ENCODE results near the gene C12orf42.

C12orf42 gene

GRCh38 chr12:103423516-103423910 is 72.3 kb downstream of the C12orf42 start:
- no peak for DNase-seq

GRCh38 chr12:103422746-103423515 is 72.8 kb downstream of the C12orf42 start:
- DNase-seq = peak; percentile 91

GRCh38 chr12:103422328-103422727 is 73.4 kb downstream of the C12orf42 start:
- peak; percentile 64 for DNase-seq

- DNase-seq = no peak
These were observed 74.4 kb downstream of the C12orf42 start for GRCh38 chr12:103421402-103421801.

- no peak for DNase-seq
These were observed 80.1 kb downstream of the C12orf42 start for GRCh38 chr12:103415681-103416080.

- peak; percentile 9 for DNase-seq
These were observed 94.3 kb downstream of the C12orf42 start for GRCh38 chr12:103401421-103401820.

- DNase-seq = no peak
These were observed 95.8 kb downstream of the C12orf42 start for GRCh38 chr12:103399986-103400385.

- DNase-seq = no peak
These were observed 98.2 kb downstream of the C12orf42 start for GRCh38 chr12:103397536-103397935.

- no peak for DNase-seq
These were observed 103.0 kb downstream of the C12orf42 start for GRCh38 chr12:103392722-103393121.

GRCh38 chr12:103391103-103391502 is 104.7 kb downstream of the C12orf42 start:
- DNase-seq = no peak

GRCh38 chr12:103387385-103387784 is 108.4 kb downstream of the C12orf42 start:
- DNase-seq = peak; percentile 77

- DNase-seq = no peak
These were observed 109.3 kb downstream of the C12orf42 start for GRCh38 chr12:103386451-103386850.

- no peak for DNase-seq
These were observed 112.9 kb downstream of the C12orf42 start for GRCh38 chr12:103382736-103383346.

GRCh38 chr12:103382119-103382518 is 113.6 kb downstream of the C12orf42 start:
- DNase-seq = no peak

- peak; percentile 41 for DNase-seq
These were observed 116.1 kb downstream of the C12orf42 start for GRCh38 chr12:103379670-103380069.

GRCh38 chr12:103373088-103373523 is 122.7 kb downstream of the C12orf42 start:
- peak; percentile 93 for DNase-seq

- DNase-seq = no peak
These were observed 125.8 kb downstream of the C12orf42 start for GRCh38 chr12:103369929-103370328.

GRCh38 chr12:103368167-103368566 is 127.6 kb downstream of the C12orf42 start:
- no peak for DNase-seq

GRCh38 chr12:103354403-103354802 is 141.4 kb downstream of the C12orf42 start:
- DNase-seq = no peak

- no peak for DNase-seq
These were observed 141.9 kb downstream of the C12orf42 start for GRCh38 chr12:103353913-103354312.

GRCh38 chr12:103350116-103350515 is 145.7 kb downstream of the C12orf42 start:
- no peak for DNase-seq

GRCh38 chr12:103348935-103349334 is 146.8 kb downstream of the C12orf42 start:
- DNase-seq = no peak

GRCh38 chr12:103336940-103337339 is 158.8 kb downstream of the C12orf42 start:
- DNase-seq = no peak

- DNase-seq = peak; percentile 30
These were observed 161.3 kb downstream of the C12orf42 start for GRCh38 chr12:103334466-103334865.

All from NCI-H1092 treated with DMSO at 0.1 percent for 48 hours (cell line).